AG10803 (cell line): ENCODE data around the gene TLCD3B.
A peak's percentile ranks its signal among the peaks of the same experiment; 100 is the strongest.

ENCODE experiments used
- DNase-seq: peaks from one replicate; pipeline ENCODE4 v3.0.0; 2010; ENCODE audit warnings: low read depth
- H3K4me3 ChIP-seq: 2 replicates; pipeline ENCODE4 v1.5.1; 2011; ENCODE audit warnings: mild to moderate bottlenecking, low read length, control low read depth
- CTCF ChIP-seq: conservative IDR thresholded peaks from 2 replicates; pipeline ENCODE4 v1.5.1; 2011; ENCODE audit warnings: mild to moderate bottlenecking, low read length, control low read depth, inconsistent platforms

Gene TLCD3B

GRCh38 chr16:29995324-29995910 lies 35.7 kb downstream of the TLCD3B start, which contains the start of gene HIRIP3:
Gene HIRIP3, minus strand, starts transcription at chr16:29995617. Its CDS starts 12 bp downstream, at chr16:29995605.
- TF ChIP-seq CTCF: no peak
- peak within 1 kb of the TSS; percentile 89 for H3K4me3 ChIP-seq
- DNase-seq: peak; percentile 63

- TF ChIP-seq CTCF: no peak
- DNase-seq: peak; percentile 33
- peak overlapping the region; percentile 89 for H3K4me3 ChIP-seq
Measured at GRCh38 chr16:29994600-29995323, 36.3 kb downstream of the TLCD3B start.

DNA sequence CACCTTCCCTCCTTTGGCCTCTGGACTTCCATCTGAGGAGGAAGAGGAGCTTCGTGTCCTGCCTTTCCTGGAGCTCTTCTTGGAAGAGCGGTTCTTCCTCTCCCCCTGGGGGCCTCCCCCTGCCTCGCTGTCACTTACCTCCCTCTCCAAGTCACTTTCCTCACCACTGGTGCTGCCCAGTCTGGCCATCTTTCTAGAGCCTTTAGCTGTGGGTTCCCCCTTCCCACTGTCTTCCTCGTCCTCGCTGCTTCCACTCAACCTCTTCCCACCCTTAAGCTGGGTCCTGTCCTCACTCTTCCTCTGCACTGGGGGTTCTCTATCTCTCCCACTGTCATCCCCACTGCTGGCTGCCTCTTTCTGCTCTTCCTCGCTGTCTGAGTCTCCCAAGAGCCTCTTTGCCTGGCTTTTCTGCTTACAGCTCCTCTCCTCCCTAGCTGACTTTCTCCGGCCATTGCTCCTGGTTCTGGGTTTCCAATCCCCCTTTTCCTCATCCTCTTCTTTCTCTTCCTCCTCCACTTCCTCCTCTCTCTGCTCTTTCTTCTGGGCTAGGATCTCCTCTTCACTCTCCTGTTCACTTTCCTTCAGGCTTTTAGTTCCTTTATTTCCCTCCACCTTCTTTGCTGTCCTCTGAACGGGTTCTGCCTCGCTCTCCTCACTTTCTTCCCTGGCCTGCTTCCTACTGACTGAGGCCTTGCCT lies 37.0 kb downstream of the TLCD3B start:
- TF ChIP-seq CTCF: no peak
- no peak for DNase-seq
- no peak overlapping the region; the same call in 1 of the 2 replicates for H3K4me3 ChIP-seq

DNA sequence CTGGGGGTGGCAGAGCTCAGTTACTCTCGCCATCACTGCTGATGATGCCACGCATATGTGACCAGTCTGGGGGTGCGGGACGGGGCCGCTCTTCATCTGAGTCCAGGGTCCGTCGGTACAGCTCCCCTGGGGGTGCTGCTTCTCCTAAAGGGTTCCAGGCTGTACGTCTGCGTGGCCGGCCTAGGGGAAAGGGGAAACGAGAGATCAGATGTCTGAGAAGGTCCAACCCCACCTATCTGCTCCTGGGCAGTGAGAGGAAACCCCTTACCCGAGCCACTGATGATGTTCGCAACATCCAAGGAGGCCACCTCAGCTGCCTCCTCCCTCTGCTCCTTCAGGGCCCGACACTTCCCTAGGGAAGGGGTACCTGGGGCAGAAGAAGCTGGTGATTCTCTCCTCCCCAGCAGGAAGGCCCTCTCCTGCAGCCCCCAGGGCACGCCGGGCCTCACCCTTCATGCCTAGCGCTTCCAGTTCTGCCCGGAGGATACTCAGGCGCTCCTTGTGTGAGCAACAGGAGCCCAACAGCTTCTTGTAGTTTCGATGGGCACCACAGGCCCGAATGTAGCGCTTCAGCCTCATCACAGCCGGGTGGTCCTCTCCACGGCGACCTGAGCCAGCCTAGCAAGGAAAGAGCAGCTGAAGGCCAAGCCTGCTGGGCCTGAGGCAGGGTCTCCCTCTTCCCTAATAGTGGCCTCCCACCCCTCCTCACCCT lies 37.7 kb downstream of the TLCD3B start:
- TF ChIP-seq CTCF: no peak
- no peak for DNase-seq
- no peak overlapping the region for H3K4me3 ChIP-seq

DNA sequence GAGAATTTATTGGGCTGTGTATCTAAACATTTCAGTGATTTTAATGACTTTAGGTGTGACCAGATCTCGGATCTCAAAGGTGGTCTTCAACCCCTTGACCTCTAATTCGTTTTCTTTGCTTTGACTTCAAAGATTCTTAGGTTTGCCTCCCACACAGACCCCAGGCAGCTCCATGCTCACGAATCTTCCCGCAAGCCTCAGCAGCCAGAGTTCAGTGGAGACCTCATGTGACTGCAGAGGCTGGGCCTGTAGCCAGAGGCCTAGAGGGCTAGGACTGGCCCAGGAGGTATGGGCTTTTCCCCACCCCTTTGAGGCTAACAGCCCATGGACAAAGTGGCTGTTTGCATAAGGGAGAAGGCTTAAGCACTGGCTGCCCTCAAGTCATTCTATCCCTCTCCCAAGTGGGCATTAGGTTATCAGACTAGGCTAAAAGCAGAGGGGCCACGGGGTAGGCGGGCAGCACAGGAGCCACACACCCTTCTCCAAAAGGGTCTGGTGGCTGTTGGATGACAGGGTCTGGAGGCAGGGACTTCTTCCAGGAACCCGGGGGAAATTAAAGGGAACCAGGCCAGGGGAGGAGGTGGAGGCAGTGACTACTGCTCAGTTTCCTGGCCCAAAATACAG lies 38.6 kb downstream of the TLCD3B start:
- DNase-seq: no peak
- no peak overlapping the region for H3K4me3 ChIP-seq
- no peak for TF ChIP-seq CTCF

- TF ChIP-seq CTCF: no peak
- no peak overlapping the region for H3K4me3 ChIP-seq
- no peak for DNase-seq
Measured at GRCh38 chr16:29991571-29991904, 39.5 kb downstream of the TLCD3B start.
